CD14-positive monocyte (primary cell): Measurements from ENCODE around the gene TAF7L. TPM values are rescaled to one million over a fixed set of nuclear protein-coding genes. Genes with fewer than 3 reads are reported as not detected.

Experiments used
- DNase-seq, 3 donors: peaks; one replicate each; pipeline ENCODE4 v3.0.0-alpha.2; 2011 to 2022
- H2AFZ ChIP-seq: 2 replicates; pipeline ENCODE4 v1.6.0; 2012; ENCODE audit warnings: mild to moderate bottlenecking, low read depth, low read length, inconsistent platforms; ENCODE audit not compliant: insufficient read depth, poor library complexity, severe bottlenecking
- H3K27ac ChIP-seq, 2 donors: 1 replicate in 1 of 2; 2 replicates in 1 of 2; pipeline ENCODE4 v1.5.1; 2012 to 2013; ENCODE audit warnings: low read length in 2 of 2, control low read depth in 1 of 2, inconsistent platforms in 1 of 2, low read depth in 1 of 2, mild to moderate bottlenecking in 1 of 2
- H3K27me3 ChIP-seq, 2 donors: one replicate each; pipeline versions ENCODE4 v1.6.0 to v1.6.1; 2011 to 2013; ENCODE audit warnings: low read length in 2 of 2; ENCODE audit not compliant: control insufficient read depth in 2 of 2, insufficient read depth in 2 of 2
- H3K36me3 ChIP-seq, 2 donors: replicated peaks in 1 of 2; 1 replicate in 1 of 2; 2 replicates in 1 of 2; pipeline versions ENCODE4 v1.5.1 to v1.6.1; 2012 to 2013; ENCODE audit warnings: low read length in 2 of 2, control low read depth in 1 of 2, inconsistent platforms in 1 of 2, mild to moderate bottlenecking in 1 of 2; ENCODE audit not compliant: insufficient read depth in 2 of 2, control insufficient read depth in 1 of 2
- H3K4me1 ChIP-seq, 2 donors: 1 replicate in 1 of 2; 2 replicates in 1 of 2; pipeline versions ENCODE4 v1.5.1 to v1.6.1; 2012 to 2013; ENCODE audit warnings: low read length in 2 of 2, control low read depth in 1 of 2, inconsistent platforms in 1 of 2, mild to moderate bottlenecking in 1 of 2, moderate library complexity in 1 of 2; ENCODE audit not compliant: insufficient read depth in 2 of 2, control insufficient read depth in 1 of 2
- H3K4me2 ChIP-seq: replicated peaks from 2 replicates; pipeline ENCODE3; 2012; ENCODE audit warnings: low read length, moderate library complexity, mild to moderate bottlenecking; ENCODE audit not compliant: poor library complexity, severe bottlenecking; ENCODE audit errors: extremely low read depth
- H3K4me3 ChIP-seq, 3 experiments: fragments of 200-600 bp in 1 of 3; sonication (generic) in 1 of 3; replicated peaks in 1 of 3; 1 replicate in 2 of 3; 2 replicates in 1 of 3; pipeline ENCODE4 v1.5.1; 2011 to 2013; ENCODE audit warnings: low read length in 3 of 3, mild to moderate bottlenecking in 3 of 3, control low read depth in 2 of 3, low read depth in 2 of 3, inconsistent platforms in 1 of 3, moderate library complexity in 1 of 3
- H3K79me2 ChIP-seq: 2 replicates; pipeline ENCODE4 v1.6.0; 2012; ENCODE audit warnings: mild to moderate bottlenecking, control low read depth, inconsistent platforms, low read length, moderate library complexity; ENCODE audit not compliant: insufficient read depth
- H3K9ac ChIP-seq: 2 replicates; pipeline ENCODE4 v1.6.0; 2017; ENCODE audit warnings: low read length, mild to moderate bottlenecking; ENCODE audit not compliant: insufficient read depth, poor library complexity, severe bottlenecking
- H3K9me3 ChIP-seq, 2 donors: replicated peaks in 1 of 2; 1 replicate in 1 of 2; 2 replicates in 1 of 2; pipeline versions ENCODE4 v1.5.1 to v1.6.1; 2012 to 2013; ENCODE audit warnings: low read length in 2 of 2, control low read depth in 1 of 2; ENCODE audit not compliant: control insufficient read depth in 1 of 2, insufficient read depth in 1 of 2
- H4K20me1 ChIP-seq: 2 replicates; pipeline ENCODE4 v1.6.0; 2012; ENCODE audit warnings: mild to moderate bottlenecking, low read length, control low read depth, moderate library complexity; ENCODE audit not compliant: insufficient read depth
- H3K27ac Mint-ChIP-seq, 7 donors: one replicate each; pipeline ENCODE4 v1.8.0; 2020; ENCODE audit warnings: mild to moderate bottlenecking in 7 of 7, mixed read lengths in 7 of 7, moderate library complexity in 6 of 7, inconsistent platforms in 2 of 7
- H3K27me3 Mint-ChIP-seq, 3 donors: one replicate each; pipeline ENCODE4 v1.8.0; 2021 to 2022; ENCODE audit warnings: low read depth in 3 of 3, mild to moderate bottlenecking in 3 of 3, mixed read lengths in 3 of 3, moderate library complexity in 3 of 3, inconsistent platforms in 1 of 3
- H3K36me3 Mint-ChIP-seq, 2 donors: one replicate each; pipeline ENCODE4 v1.8.0; 2020; ENCODE audit warnings: mixed read lengths in 2 of 2, inconsistent platforms in 1 of 2, mild to moderate bottlenecking in 1 of 2
- H3K4me1 Mint-ChIP-seq: one replicate; pipeline ENCODE4 v1.8.0; 2020; ENCODE audit warnings: mild to moderate bottlenecking, mixed read lengths
- H3K4me3 Mint-ChIP-seq, 2 donors: one replicate each; pipeline ENCODE4 v1.8.0; 2020; ENCODE audit warnings: mild to moderate bottlenecking in 2 of 2, mixed read lengths in 2 of 2, moderate library complexity in 1 of 2
- H3K9me3 Mint-ChIP-seq, 7 donors: one replicate each; pipeline ENCODE4 v1.8.0; 2020 to 2022; ENCODE audit warnings: mixed read lengths in 7 of 7, mild to moderate bottlenecking in 6 of 7, moderate library complexity in 6 of 7, inconsistent platforms in 2 of 7
- WGBS: methylation state at CpG from one replicate; pipeline ENCODE4 v1.1.5; 2013; ENCODE audit warnings: missing lambda C conversion rate; ENCODE audit not compliant: insufficient coverage; 5-methylcytosine and 5-hydroxymethylcytosine counted together
- intact Hi-C, 2 donors: fragments of 100-400 bp; cut with micrococcal nuclease; formaldehyde crosslinking; loops; one replicate each; pipeline versions ENCODE4 v1.15.0 to v1.15.1; 2023
- polyA plus RNA-seq, 3 donors: library from polyadenylated mRNA; depleted of rRNA in 1 of 3; unstranded in 2 of 3; stranded (reverse) in 1 of 3; fragments of 300-500 nt in 2 of 3; fragments of >200 nt in 1 of 3; fragmentation: Illumina TruSeq in 2 of 3; gene quantifications; 1 replicate in 2 of 3; 2 replicates in 1 of 3; pipeline ENCODE4 v1.2.3, GENCODE V29; 2012 to 2021
- TF ChIP-seq, protein P1 (sequence below): fragments of 200-600 bp; IDR thresholded peaks from one replicate; pipeline ENCODE4 v1.8.0; 2022; ENCODE audit warnings: antibody characterized with exemption, mild to moderate bottlenecking

TAF7L gene
- polyA plus RNA-seq, 3 donors = not detected

DNA sequence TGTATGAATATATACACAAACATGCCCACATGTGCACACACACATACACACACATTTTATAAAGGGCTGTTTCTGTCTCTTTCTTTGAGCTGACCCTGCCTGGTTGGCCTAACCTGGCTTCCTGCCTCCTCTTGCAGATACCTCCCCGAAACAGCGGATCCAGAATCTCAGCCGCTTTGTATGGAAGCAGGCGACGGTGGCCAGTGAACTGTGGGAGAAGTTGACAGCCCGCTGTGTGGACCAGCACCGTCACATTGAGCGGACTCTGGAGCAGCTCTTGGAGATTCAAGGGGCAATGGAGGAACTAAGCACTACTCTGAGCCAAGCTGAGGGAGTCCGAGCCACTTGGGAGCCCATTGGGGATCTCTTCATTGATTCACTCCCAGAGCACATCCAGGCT, 49.6 kb downstream of the TAF7L start:
- Histone ChIP-seq H3K4me1 (no peaks in the 10 kb centered on the region), H3K27ac (no peak overlapping the region), H4K20me1 (no peaks in the 10 kb centered on the region), H3K79me2 (no peaks in the 10 kb centered on the region), H3K27me3 (no peaks in the 10 kb centered on the region), H3K36me3 (no peaks in the 10 kb centered on the region), H3K4me3 (no peak overlapping the region), H3K4me2 (no peak overlapping the region), H3K9ac (no peak overlapping the region), H2AFZ (no peak overlapping the region), H3K9me3 (no peaks in the 10 kb centered on the region)
- TF ChIP-seq, protein P1, sequence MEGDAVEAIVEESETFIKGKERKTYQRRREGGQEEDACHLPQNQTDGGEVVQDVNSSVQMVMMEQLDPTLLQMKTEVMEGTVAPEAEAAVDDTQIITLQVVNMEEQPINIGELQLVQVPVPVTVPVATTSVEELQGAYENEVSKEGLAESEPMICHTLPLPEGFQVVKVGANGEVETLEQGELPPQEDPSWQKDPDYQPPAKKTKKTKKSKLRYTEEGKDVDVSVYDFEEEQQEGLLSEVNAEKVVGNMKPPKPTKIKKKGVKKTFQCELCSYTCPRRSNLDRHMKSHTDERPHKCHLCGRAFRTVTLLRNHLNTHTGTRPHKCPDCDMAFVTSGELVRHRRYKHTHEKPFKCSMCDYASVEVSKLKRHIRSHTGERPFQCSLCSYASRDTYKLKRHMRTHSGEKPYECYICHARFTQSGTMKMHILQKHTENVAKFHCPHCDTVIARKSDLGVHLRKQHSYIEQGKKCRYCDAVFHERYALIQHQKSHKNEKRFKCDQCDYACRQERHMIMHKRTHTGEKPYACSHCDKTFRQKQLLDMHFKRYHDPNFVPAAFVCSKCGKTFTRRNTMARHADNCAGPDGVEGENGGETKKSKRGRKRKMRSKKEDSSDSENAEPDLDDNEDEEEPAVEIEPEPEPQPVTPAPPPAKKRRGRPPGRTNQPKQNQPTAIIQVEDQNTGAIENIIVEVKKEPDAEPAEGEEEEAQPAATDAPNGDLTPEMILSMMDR = no peak
- Mint-ChIP-seq H3K4me3 (no peak overlapping the region), H3K27ac (no peak overlapping the region), H3K36me3 (no peaks in the 10 kb centered on the region), H3K4me1 (no peaks in the 10 kb centered on the region), H3K9me3 (peaks cover 0 to 2% (median 0%) of the 10 kb centered on the region in 7 donors), H3K27me3 (peaks cover 0 to 1% (median 0%) of the 10 kb centered on the region in 3 donors)
- WGBS = no CpG with 5 or more reads among the region's 9 CpGs
- intact Hi-C loops = no loop called here
- DNase-seq = no peak

DNA sequence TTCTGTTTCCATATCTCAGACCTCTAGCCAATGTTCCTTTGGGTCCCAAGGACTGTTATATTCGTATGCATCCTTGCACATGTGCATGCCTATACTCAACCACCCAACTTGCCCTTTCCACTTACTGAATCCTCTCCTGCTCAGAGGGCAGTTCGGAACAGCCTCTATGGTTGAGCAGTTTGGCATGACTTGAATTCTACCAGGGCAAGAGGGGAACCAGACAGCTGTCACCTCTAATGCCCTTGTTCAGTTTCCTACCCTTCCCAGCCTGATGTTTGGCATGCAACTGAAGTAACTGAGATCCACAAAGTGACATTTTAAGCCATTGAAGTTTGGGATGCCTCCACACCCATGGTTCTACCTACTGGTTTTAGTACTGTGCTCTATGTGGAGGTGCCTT, 54.1 kb downstream of the TAF7L start:
- Histone ChIP-seq H3K79me2 (no peaks in the 10 kb centered on the region), H3K36me3 (no peaks in the 10 kb centered on the region), H3K27ac (no peak overlapping the region), H3K9me3 (no peaks in the 10 kb centered on the region), H4K20me1 (no peaks in the 10 kb centered on the region), H3K27me3 (no peaks in the 10 kb centered on the region), H3K4me1 (no peaks in the 10 kb centered on the region), H3K4me3 (no peak overlapping the region), H2AFZ (no peak overlapping the region), H3K4me2 (no peak overlapping the region), H3K9ac (no peak overlapping the region)
- Mint-ChIP-seq H3K9me3 (peaks cover 0 to under 1% (median 0%) of the 10 kb centered on the region in 7 donors), H3K36me3 (no peaks in the 10 kb centered on the region), H3K4me3 (no peak overlapping the region), H3K27me3 (no peaks in the 10 kb centered on the region), H3K4me1 (peaks cover 3% of the 10 kb centered on the region), H3K27ac (peak overlapping the region in 1 of 7 donors; percentile 52)
- TF ChIP-seq, protein P1 = no peak
- no peak for DNase-seq
- intact Hi-C loops = no loop called here
- WGBS = no CpG with 5 or more reads among the region's 2 CpGs
